PFSK-1 (cell line): ENCODE data around the gene PRKAG2.

ENCODE experiments used
- POLR2AphosphoS5 ChIP-seq: IDR thresholded peaks from 2 replicates; pipeline ENCODE4 v1.6.1; 2012; ENCODE audit warnings: low read depth, mild to moderate bottlenecking, control low read depth, low read length, moderate library complexity
- TAF1 ChIP-seq: IDR thresholded peaks from 2 replicates; pipeline ENCODE4 v1.6.1; 2012; ENCODE audit warnings: low read length, control low read depth, borderline replicate concordance; ENCODE audit not compliant: insufficient read depth

GRCh38 chr7:151803841-151804240, 73.1 kb downstream of the PRKAG2 start:
- TF ChIP-seq TAF1 (no peak), POLR2AphosphoS5 (no peak)
